Osteoblast (primary cell): ENCODE measurements around the gene AHCYL1. TPM values are rescaled to one million over a fixed set of nuclear protein-coding genes. Genes with fewer than 3 reads are reported as not detected.

Source experiments
- DNase-seq: peaks from one replicate; pipeline ENCODE4 v3.0.0; 2011; ENCODE audit warnings: low spot score, mixed read lengths; ENCODE audit not compliant: insufficient read length; ENCODE audit errors: missing footprints
- H2AFZ ChIP-seq: 2 replicates; pipeline ENCODE4 v1.6.0; 2011; ENCODE audit warnings: mild to moderate bottlenecking, low read length
- H3K27ac ChIP-seq: 2 replicates; pipeline ENCODE4 v1.5.1; 2011; ENCODE audit warnings: mild to moderate bottlenecking, low read depth, low read length, moderate library complexity
- H3K27me3 ChIP-seq: 2 replicates; pipeline ENCODE4 v1.6.0; 2012; ENCODE audit warnings: mild to moderate bottlenecking, control low read depth, inconsistent platforms, low read length, moderate library complexity; ENCODE audit not compliant: insufficient read depth
- H3K36me3 ChIP-seq: 2 replicates; pipeline ENCODE4 v1.5.1; 2011; ENCODE audit warnings: mild to moderate bottlenecking, low read length, control low read depth, moderate library complexity; ENCODE audit not compliant: insufficient read depth
- H3K4me1 ChIP-seq: 2 replicates; pipeline ENCODE4 v1.5.1; 2011; ENCODE audit warnings: mild to moderate bottlenecking, low read length, control low read depth, moderate library complexity; ENCODE audit not compliant: insufficient read depth
- H3K4me2 ChIP-seq: 2 replicates; pipeline ENCODE4 v1.6.0; 2011; ENCODE audit warnings: mild to moderate bottlenecking, low read length; ENCODE audit not compliant: insufficient read depth
- H3K4me3 ChIP-seq: fragments of 200-600 bp; sonication (generic); 3 replicates; pipeline ENCODE4 v1.5.1; 2012; ENCODE audit warnings: mild to moderate bottlenecking, low read length, inconsistent platforms; ENCODE audit not compliant: insufficient read depth
- H3K79me2 ChIP-seq: 2 replicates; pipeline ENCODE4 v1.6.0; 2012; ENCODE audit warnings: mild to moderate bottlenecking, low read length, control low read depth, inconsistent platforms; ENCODE audit not compliant: insufficient read depth
- H3K9me3 ChIP-seq: 2 replicates; pipeline ENCODE4 v1.5.1; 2011; ENCODE audit warnings: low read depth, low read length, control low read depth
- H4K20me1 ChIP-seq: 2 replicates; pipeline ENCODE4 v1.6.0; 2012; ENCODE audit warnings: mild to moderate bottlenecking, low read length, control low read depth; ENCODE audit not compliant: insufficient read depth
- CTCF ChIP-seq: IDR thresholded peaks from 2 replicates; pipeline ENCODE4 v1.5.1; 2011; ENCODE audit warnings: mild to moderate bottlenecking, low read depth, low read length, moderate library complexity; ENCODE audit errors: extremely low read depth
- total RNA-seq: library from RNA; depleted of rRNA; stranded (reverse); fragments of >200 nt; gene quantifications from 2 replicates; pipeline ENCODE4 v1.2.3, GENCODE V29; 2012

Gene AHCYL1
- total RNA-seq, 1 donor = 56.8 TPM

GRCh38 chr1:110070282-110070669 is 85.7 kb downstream of the AHCYL1 start:
- Histone ChIP-seq H3K4me2 (no peak overlapping the region), H3K36me3 (no peaks in the 10 kb centered on the region), H2AFZ (no peak overlapping the region), H3K27me3 (peaks cover 73% of the 10 kb centered on the region), H4K20me1 (peaks cover 4% of the 10 kb centered on the region), H3K4me1 (no peaks in the 10 kb centered on the region), H3K79me2 (no peaks in the 10 kb centered on the region), H3K9me3 (no peaks in the 10 kb centered on the region), H3K27ac (no peak overlapping the region), H3K4me3 (no peak overlapping the region)
- DNase-seq = peak; percentile 80
- no peak for TF ChIP-seq CTCF

- Histone ChIP-seq H3K9me3 (no peaks in the 10 kb centered on the region), H3K4me3 (no peak within 1 kb of the TSS), H3K36me3 (no peaks in the 10 kb centered on the region), H3K4me1 (no peaks in the 10 kb centered on the region), H3K27ac (no peak within 1 kb of the TSS), H3K4me2 (no peak within 1 kb of the TSS), H2AFZ (no peak within 1 kb of the TSS), H4K20me1 (peaks cover 4% of the 10 kb centered on the region), H3K79me2 (no peaks in the 10 kb centered on the region), H3K27me3 (peaks cover 73% of the 10 kb centered on the region)
- DNase-seq = peak; percentile 89
- no peak for TF ChIP-seq CTCF
These were observed 86.2 kb downstream of the AHCYL1 start, which contains the start of gene ALX3 for GRCh38 chr1:110070671-110071242. TSS of gene ALX3 (minus strand) at chr1:110070672. CDS start at chr1:110070612, 60 bp downstream.

Other genes with a start within 250 kb of the AHCYL1 start
- 49.9 and 50.1 TPM in 2 replicates for gene GSTM3, start 243.7 kb upstream of the AHCYL1 start, total RNA-seq
- not detected in 2 replicates for gene EPS8L3, start 220.8 kb upstream of the AHCYL1 start, total RNA-seq
- gene CSF1, start 73.9 kb upstream of the AHCYL1 start, total RNA-seq = 38.0 and 53.9 TPM in 2 replicates
- gene STRIP1, start 49.9 kb downstream of the AHCYL1 start, total RNA-seq = 51.0 and 51.4 TPM in 2 replicates
- gene ALX3, start 85.9 kb downstream of the AHCYL1 start, total RNA-seq = not detected in 2 replicates
- gene UBL4B, start 127.7 kb downstream of the AHCYL1 start, total RNA-seq = 1.1 and 1.8 TPM in 2 replicates
- gene SLC6A17, start 165.7 kb downstream of the AHCYL1 start, total RNA-seq = under 0.01 and 0.29 TPM in 2 replicates
- gene KCNC4, start 225.5 kb downstream of the AHCYL1 start, total RNA-seq = 1.4 and 1.5 TPM in 2 replicates